Fibroblast of skin of right quadriceps (primary cell): Measurements from ENCODE around the gene UNC45B.
"Not testable (repeated sequence)": the region's sequence is repeated elsewhere in the genome, so short reads cannot be mapped to it uniquely, and the experiment has no call there.

Experiments used
- DNase-seq: peaks from one replicate; pipeline ENCODE4 v3.0.0-alpha.2; 2013

Gene UNC45B

GRCh38 chr17:35170968-35171771, 23.6 kb downstream of the UNC45B start:
- peak; percentile 28 for DNase-seq

GRCh38 chr17:35171834-35172233, 24.2 kb downstream of the UNC45B start:
- DNase-seq = no peak

GRCh38 chr17:35172321-35172720, 24.7 kb downstream of the UNC45B start:
- DNase-seq = not testable (repeated sequence)

GRCh38 chr17:35174835-35175334, 27.3 kb downstream of the UNC45B start:
- no peak for DNase-seq

GRCh38 chr17:35175638-35176415, 28.2 kb downstream of the UNC45B start:
- no peak for DNase-seq

- no peak for DNase-seq
Measured at GRCh38 chr17:35176897-35177296, 29.3 kb downstream of the UNC45B start.

GRCh38 chr17:35179379-35179778, 31.8 kb downstream of the UNC45B start:
- not testable (repeated sequence) for DNase-seq

GRCh38 chr17:35183332-35183731, 35.7 kb downstream of the UNC45B start:
- DNase-seq = no peak

- no peak for DNase-seq
Measured at GRCh38 chr17:35184274-35184673, 36.7 kb downstream of the UNC45B start.

GRCh38 chr17:35185849-35186248, 38.2 kb downstream of the UNC45B start:
- no peak for DNase-seq

- DNase-seq = no peak
Measured at GRCh38 chr17:35187481-35187880, 39.9 kb downstream of the UNC45B start.

GRCh38 chr17:35188111-35188510, 40.5 kb downstream of the UNC45B start:
- DNase-seq = no peak

- peak; percentile 19 for DNase-seq
Measured at GRCh38 chr17:35189291-35189690, 41.7 kb downstream of the UNC45B start.

GRCh38 chr17:35191001-35191695, 43.5 kb downstream of the UNC45B start:
- DNase-seq = no peak

- no peak for DNase-seq
Measured at GRCh38 chr17:35192708-35193107, 45.1 kb downstream of the UNC45B start.

- not testable (repeated sequence) for DNase-seq
Measured at GRCh38 chr17:35194001-35194400, 46.4 kb downstream of the UNC45B start, which contains the start of gene SLC35G3. TSS of gene SLC35G3 (minus strand) at chr17:35194393. CDS start at chr17:35194307, 86 bp downstream.

GRCh38 chr17:35195062-35195461, 47.4 kb downstream of the UNC45B start:
- DNase-seq = not testable (repeated sequence)

- not testable (repeated sequence) for DNase-seq
Measured at GRCh38 chr17:35202582-35202981, 55.0 kb downstream of the UNC45B start.

GRCh38 chr17:35210741-35211140, 63.1 kb downstream of the UNC45B start:
- no peak for DNase-seq

GRCh38 chr17:35212668-35213067, 65.1 kb downstream of the UNC45B start:
- DNase-seq = no peak

GRCh38 chr17:35213412-35213940, 65.9 kb downstream of the UNC45B start:
- no peak for DNase-seq

GRCh38 chr17:35214192-35214591, 66.6 kb downstream of the UNC45B start:
- DNase-seq = no peak
